Body of pancreas (tissue), 4 donors: ENCODE data around the gene CD247.

Source experiments
- CTCF ChIP-seq, 7 experiments: fragments of 450-650 bp in 4 of 7; fragments of 200-600 bp in 3 of 7; sonication (generic) in 3 of 7; IDR thresholded peaks; one replicate each; pipeline ENCODE4 v1.5.1; 2016 to 2019; ENCODE audit warnings: antibody characterized with exemption in 7 of 7
- POLR2A ChIP-seq, 3 donors: fragments of 450-650 bp; IDR thresholded peaks; one replicate each; pipeline ENCODE4 v1.6.1; 2016; ENCODE audit warnings: antibody characterized with exemption in 3 of 3, mild to moderate bottlenecking in 2 of 3

DNA sequence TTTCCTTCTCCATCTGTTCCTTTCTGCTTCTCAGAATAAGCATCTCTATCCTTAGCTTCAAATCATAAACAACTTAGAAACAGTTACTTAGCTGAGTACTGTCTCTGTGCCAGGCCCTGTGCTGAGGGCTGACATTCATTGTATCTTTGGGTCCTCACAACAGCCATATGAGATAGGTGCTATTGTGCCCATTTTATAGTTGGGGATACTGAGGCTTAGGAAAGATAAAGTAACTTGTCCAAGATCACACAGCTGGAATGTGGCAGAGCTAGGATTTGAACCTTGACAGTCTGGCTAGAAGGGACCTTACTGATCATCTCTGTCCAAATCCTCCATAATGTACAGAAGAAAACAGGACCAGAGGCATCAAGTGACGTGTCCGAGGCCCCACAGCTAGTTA, 25.0 kb downstream of the CD247 start:
- TF ChIP-seq CTCF (IDR thresholded peaks at IDR 0.05) (no peak), POLR2A (IDR thresholded peaks at IDR 0.05) (no peak)
